Hepatocyte (in vitro differentiated cells): Measurements from ENCODE around the gene NHERF1. TPM values are rescaled to one million over a fixed set of nuclear protein-coding genes. Genes with fewer than 3 reads are reported as not detected.
A peak's percentile ranks its signal among the peaks of the same experiment; 100 is the strongest.

Experiments used
- DNase-seq: peaks from one replicate; pipeline ENCODE4 v3.0.0-alpha.2; 2016; ENCODE audit warnings: low spot score
- H2AFZ ChIP-seq: fragments of 200-600 bp; sonication (generic); 2 replicates; pipeline ENCODE4 v1.6.0; 2016; ENCODE audit warnings: antibody characterized with exemption, mild to moderate bottlenecking
- H3K27ac ChIP-seq: fragments of 200-600 bp; sonication (generic); 2 replicates; pipeline ENCODE4 v1.5.1; 2016; ENCODE audit warnings: mild to moderate bottlenecking
- H3K27me3 ChIP-seq: fragments of 200-600 bp; sonication (generic); 2 replicates; pipeline ENCODE4 v1.6.1; 2016
- H3K36me3 ChIP-seq: fragments of 200-600 bp; sonication (generic); replicated peaks from 2 replicates; pipeline ENCODE4 v1.5.1; 2016; ENCODE audit warnings: low read depth; ENCODE audit not compliant: insufficient read depth
- H3K4me1 ChIP-seq: fragments of 200-600 bp; sonication (generic); 2 replicates; pipeline ENCODE4 v1.5.1; 2016; ENCODE audit warnings: mild to moderate bottlenecking, moderate library complexity; ENCODE audit not compliant: insufficient read depth
- H3K4me2 ChIP-seq: fragments of 200-600 bp; sonication (generic); 2 replicates; pipeline ENCODE4 v1.6.0; 2016
- H3K4me3 ChIP-seq: fragments of 200-600 bp; sonication (generic); 2 replicates; pipeline ENCODE4 v1.5.1; 2016; ENCODE audit warnings: mild to moderate bottlenecking
- H3K79me2 ChIP-seq: fragments of 200-600 bp; sonication (generic); 2 replicates; pipeline ENCODE4 v1.6.0; 2017; ENCODE audit warnings: mild to moderate bottlenecking
- H3K9me2 ChIP-seq: fragments of 200-600 bp; sonication (generic); replicated peaks from 2 replicates; pipeline ENCODE4 v1.6.0; 2017; ENCODE audit warnings: mild to moderate bottlenecking; ENCODE audit not compliant: insufficient read depth
- H3K9me3 ChIP-seq: fragments of 200-600 bp; sonication (generic); 2 replicates; pipeline ENCODE4 v1.5.1; 2016; ENCODE audit warnings: low read depth, mild to moderate bottlenecking
- H4K20me1 ChIP-seq: fragments of 200-600 bp; sonication (generic); 2 replicates; pipeline ENCODE4 v1.6.0; 2016; ENCODE audit warnings: mild to moderate bottlenecking; ENCODE audit not compliant: insufficient read depth, poor library complexity, severe bottlenecking
- CTCF ChIP-seq: fragments of 200-600 bp; sonication (generic); IDR thresholded peaks from 2 replicates; pipeline ENCODE4 v1.5.1; 2016; ENCODE audit warnings: antibody characterized with exemption, mild to moderate bottlenecking; ENCODE audit not compliant: poor library complexity
- EZH2 ChIP-seq: fragments of 200-600 bp; sonication (generic); IDR thresholded peaks from 2 replicates; pipeline ENCODE4 v1.6.1; 2016; ENCODE audit warnings: antibody characterized with exemption, mild to moderate bottlenecking, borderline replicate concordance
- EZH2phosphoT487 ChIP-seq: fragments of 200-600 bp; sonication (generic); IDR thresholded peaks from one replicate; pipeline ENCODE4 v1.6.1; 2018; ENCODE audit warnings: antibody characterized with exemption, mild to moderate bottlenecking, low read depth, moderate library complexity; ENCODE audit not compliant: unreplicated experiment, severe bottlenecking
- WGBS: methylation state at CpG from one replicate; pipeline ENCODE4 v1.1.6; 2016; ENCODE audit warnings: low lambda C conversion rate; ENCODE audit errors: missing lambda C conversion rate; 5-methylcytosine and 5-hydroxymethylcytosine counted together
- polyA plus RNA-seq: library from polyadenylated mRNA; unstranded; fragments of >200 nt; fragmentation: Nextera tagmentation; extraction: Ambion mirVana; gene quantifications from 2 replicates; pipeline ENCODE4 v1.2.1, GENCODE V29; 2016
- total RNA-seq: library from RNA; depleted of rRNA; stranded (reverse); fragments of >200 nt; gene quantifications from 2 replicates; pipeline ENCODE4 v1.2.3, GENCODE V29; 2014

NHERF1 gene
- total and polyA plus RNA-seq, 2 experiments from 2014 or later, result 263 to 763 TPM

GRCh38 chr17:74770498-74771318 lies 22.3 kb downstream of the NHERF1 start:
- Histone ChIP-seq H3K36me3 (no peaks in the 10 kb centered on the region), H3K79me2 (peaks cover 33% of the 10 kb centered on the region), H3K9me2 (no peaks in the 10 kb centered on the region), H2AFZ (no peak overlapping the region), H3K27ac (peak overlapping the region; percentile 18), H3K27me3 (no peaks in the 10 kb centered on the region), H3K9me3 (no peaks in the 10 kb centered on the region), H3K4me1 (peaks cover 43% of the 10 kb centered on the region), H4K20me1 (no peaks in the 10 kb centered on the region), H3K4me3 (no peak overlapping the region), H3K4me2 (no peak overlapping the region)
- TF ChIP-seq CTCF (peak; percentile 79), EZH2phosphoT487 (no peak), EZH2 (no peak)
- 56% methylated on average over 16 of the region's 16 CpGs for WGBS
- peak; percentile 87 for DNase-seq

GRCh38 chr17:74771319-74771914 lies 23.0 kb downstream of the NHERF1 start:
- peaks cover 37% of the 10 kb centered on the region for H3K4me1 ChIP-seq
- no peaks in the 10 kb centered on the region for H3K9me3 ChIP-seq
- no peaks in the 10 kb centered on the region for H3K36me3 ChIP-seq
- no peak overlapping the region for H3K4me3 ChIP-seq
- H3K79me2 ChIP-seq, result peaks cover 29% of the 10 kb centered on the region
- H2AFZ ChIP-seq, result no peak overlapping the region
- 92% methylated on average over 9 of the region's 9 CpGs for WGBS
- no peak for DNase-seq
- no peaks in the 10 kb centered on the region for H3K27me3 ChIP-seq
- no peak overlapping the region for H3K4me2 ChIP-seq
- no peak for TF ChIP-seq CTCF
- no peak for TF ChIP-seq EZH2
- TF ChIP-seq EZH2phosphoT487, result no peak
- H4K20me1 ChIP-seq, result no peaks in the 10 kb centered on the region
- peak overlapping the region; percentile 18 for H3K27ac ChIP-seq
- no peaks in the 10 kb centered on the region for H3K9me2 ChIP-seq

GRCh38 chr17:74772053-74772452 lies 23.6 kb downstream of the NHERF1 start:
- Histone ChIP-seq H3K4me3 (no peak overlapping the region), H3K9me3 (no peaks in the 10 kb centered on the region), H3K27me3 (no peaks in the 10 kb centered on the region), H3K4me1 (peaks cover 34% of the 10 kb centered on the region), H3K9me2 (no peaks in the 10 kb centered on the region), H2AFZ (no peak overlapping the region), H3K79me2 (peaks cover 28% of the 10 kb centered on the region), H3K27ac (no peak overlapping the region), H3K4me2 (no peak overlapping the region), H3K36me3 (no peaks in the 10 kb centered on the region), H4K20me1 (no peaks in the 10 kb centered on the region)
- no peak for TF ChIP-seq EZH2
- TF ChIP-seq CTCF, result no peak
- TF ChIP-seq EZH2phosphoT487, result no peak
- DNase-seq, result no peak
- WGBS, result 91% methylated on average over 13 of the region's 13 CpGs
